ENCODE data around the gene ZCCHC17.

- TF ChIP-seq SUZ12 (IDR thresholded peaks at IDR 0.05) = no peak
- TF ChIP-seq FOXK2 (IDR thresholded peaks at IDR 0.05) = no peak
Observed at GRCh38 chr1:31273619-31274018, 23.2 kb upstream of the ZCCHC17 start.

Data from HEK293T (cell line).